ENCODE results near the gene TCEAL4.
"Not testable (repeated sequence)": the region's sequence is repeated elsewhere in the genome, so short reads cannot be mapped to it uniquely, and the experiment has no call there.

The TCEAL4 gene

DNA sequence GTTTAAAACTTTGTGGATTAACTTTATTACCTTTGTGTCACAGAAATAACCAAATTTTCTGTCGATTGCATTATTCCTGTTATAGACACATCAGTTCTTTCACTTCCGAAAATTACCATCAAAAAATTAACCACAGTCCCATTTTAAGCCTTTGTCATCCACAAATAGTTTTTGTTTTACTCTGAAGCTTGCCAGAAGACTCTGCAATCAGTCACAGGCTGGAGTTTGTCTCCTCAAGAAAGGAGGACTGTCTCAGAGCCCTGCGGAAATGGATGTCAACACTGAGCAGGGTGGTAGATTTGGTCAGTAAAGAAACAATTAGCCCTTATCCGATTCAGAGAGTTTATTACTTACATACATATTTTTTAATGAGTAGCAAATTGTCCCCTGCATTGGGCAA is 20.1 kb upstream of the TCEAL4 start:
- no peak overlapping the region for H3K4me3 ChIP-seq (ENCODE audit: low read length)
- TF ChIP-seq ZNF274 (IDR thresholded peaks at IDR 0.05; ENCODE audit: low read depth, low read length), result no peak

DNA sequence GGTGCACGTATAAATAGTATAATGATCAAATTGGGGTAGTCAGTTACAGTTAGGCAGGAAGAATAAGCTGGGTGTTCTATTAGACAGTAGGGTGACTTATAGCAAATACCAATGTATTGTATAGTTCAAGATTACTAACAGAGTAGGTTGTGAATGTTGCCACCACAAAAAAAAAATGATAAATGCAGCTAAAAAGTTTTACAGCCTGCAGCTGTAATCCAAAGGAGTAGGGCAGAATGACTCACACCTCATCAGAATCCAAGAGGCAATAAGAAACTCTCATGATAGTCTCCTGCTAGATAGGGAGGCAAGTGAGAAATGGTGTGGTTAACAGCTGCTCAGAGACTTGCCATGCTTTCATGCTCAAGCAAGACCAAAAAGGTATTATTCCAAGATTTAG is 19.6 kb upstream of the TCEAL4 start:
- no peak overlapping the region for H3K4me3 ChIP-seq (ENCODE audit: low read length)
- TF ChIP-seq ZNF274 (IDR thresholded peaks at IDR 0.05; ENCODE audit: low read depth, low read length), result no peak

DNA sequence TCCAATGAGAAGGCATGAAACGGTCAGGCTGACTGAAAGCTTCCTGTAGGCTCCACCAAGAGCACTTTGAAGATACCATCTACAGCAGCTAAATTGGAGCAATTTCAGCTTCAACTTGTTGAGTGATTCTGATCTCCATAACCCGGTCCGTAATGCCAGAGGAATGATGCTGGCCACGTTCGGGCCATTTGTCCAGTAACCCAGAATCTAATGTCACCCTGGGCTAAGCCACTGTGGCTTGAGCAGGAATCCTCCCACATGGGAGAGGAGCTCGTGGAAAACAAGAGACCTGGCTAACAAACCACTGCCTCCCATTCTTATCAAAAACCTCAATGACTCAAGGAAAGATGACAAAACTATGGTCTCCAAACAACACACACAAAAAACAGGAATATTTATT is 14.2 kb upstream of the TCEAL4 start:
- TF ChIP-seq ZNF274 (IDR thresholded peaks at IDR 0.05; ENCODE audit: low read depth, low read length), result no peak
- no peak overlapping the region for H3K4me3 ChIP-seq (ENCODE audit: low read length)

DNA sequence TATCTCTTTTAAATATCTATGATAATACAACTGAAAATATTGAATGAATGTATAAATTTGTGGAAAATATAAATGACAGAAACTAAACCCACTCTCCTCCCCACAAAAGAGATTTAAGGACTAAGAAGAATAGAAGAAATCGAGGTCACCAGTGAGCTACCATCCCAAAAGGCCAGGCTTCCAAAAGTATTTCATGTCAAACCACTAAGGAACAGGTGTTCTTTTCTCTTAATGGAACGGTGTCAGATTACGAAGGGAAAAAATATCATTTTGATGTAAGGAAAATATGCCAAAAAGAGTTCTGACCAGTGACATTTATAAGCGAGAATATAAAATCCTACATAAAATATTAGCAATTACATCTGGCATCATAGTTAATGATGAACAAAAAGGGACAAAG is 13.6 kb upstream of the TCEAL4 start:
- TF ChIP-seq ZNF274 (IDR thresholded peaks at IDR 0.05; ENCODE audit: low read depth, low read length), result no peak
- no peak overlapping the region for H3K4me3 ChIP-seq (ENCODE audit: low read length)

DNA sequence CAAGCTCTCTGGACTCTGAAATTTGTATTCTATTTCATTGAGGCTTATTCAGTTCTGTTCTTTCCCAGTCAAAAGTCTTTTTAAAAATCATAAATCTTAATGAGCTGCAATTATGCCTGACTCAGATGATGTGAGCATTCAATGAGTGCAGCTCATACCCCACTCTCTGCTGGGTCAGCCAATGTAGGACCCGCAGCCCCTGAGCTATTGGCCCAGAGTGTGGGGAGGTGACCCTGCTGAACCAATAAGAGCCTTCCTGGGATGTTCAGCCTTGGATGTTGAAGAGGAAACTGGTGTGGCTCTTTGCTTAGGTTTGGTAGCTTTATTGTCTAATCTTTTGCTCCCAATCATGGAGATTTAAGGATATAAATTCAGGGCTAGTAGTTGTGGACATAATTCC is 12.1 kb upstream of the TCEAL4 start:
- H3K4me3 ChIP-seq (ENCODE audit: low read length), result no peak overlapping the region
- TF ChIP-seq ZNF274 (IDR thresholded peaks at IDR 0.05; ENCODE audit: low read depth, low read length), result no peak

DNA sequence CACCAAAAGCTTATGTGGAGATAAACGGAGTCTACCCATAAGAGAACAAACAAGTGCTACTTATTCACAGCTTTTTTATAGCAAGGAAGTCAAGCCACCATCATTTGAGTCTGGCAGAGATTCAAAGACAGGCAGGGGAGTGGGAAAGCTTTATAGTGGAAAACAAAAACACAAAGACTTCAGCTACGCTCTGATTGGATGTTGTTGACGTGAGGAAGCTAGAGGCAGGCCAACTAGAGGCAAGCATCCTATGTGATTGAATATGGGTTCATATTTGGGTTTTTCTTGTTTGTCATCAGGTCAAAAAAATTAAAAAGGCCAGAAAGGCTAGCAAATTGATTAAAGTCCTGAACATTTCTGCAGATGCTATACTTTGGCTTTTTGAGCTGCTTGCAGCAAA is 719 bp upstream of the TCEAL4 start:
- TF ChIP-seq ZNF274 (IDR thresholded peaks at IDR 0.05; ENCODE audit: low read depth, low read length), result no peak

DNA sequence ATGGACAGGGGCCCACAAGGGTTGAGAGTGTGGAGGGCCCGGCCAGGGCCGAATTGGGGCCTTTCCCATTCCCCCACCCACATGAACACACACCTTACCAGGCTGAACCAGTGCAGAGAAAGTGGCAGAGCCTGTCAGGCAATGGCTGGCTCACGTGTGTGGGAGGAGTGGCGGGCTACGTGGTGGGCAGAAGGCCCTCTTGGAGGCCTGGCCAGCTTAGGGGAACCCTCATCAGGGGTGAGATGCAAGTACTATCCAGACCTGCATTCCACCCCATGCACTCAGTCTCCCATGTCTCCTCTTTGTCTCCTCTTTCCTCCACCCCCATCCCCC is 965 bp downstream of the TCEAL4 start:
- H3K4me3 ChIP-seq (ENCODE audit: low read length), result peak overlapping the region; percentile 75
- no peak for TF ChIP-seq ZNF274 (IDR thresholded peaks at IDR 0.05; ENCODE audit: low read depth, low read length)

More for the DNA sequence above, 719 bp upstream of the TCEAL4 start:
- no peak overlapping the region; the same call in 1 of the 2 replicates for H3K4me3 ChIP-seq (ENCODE audit: low read length)

DNA sequence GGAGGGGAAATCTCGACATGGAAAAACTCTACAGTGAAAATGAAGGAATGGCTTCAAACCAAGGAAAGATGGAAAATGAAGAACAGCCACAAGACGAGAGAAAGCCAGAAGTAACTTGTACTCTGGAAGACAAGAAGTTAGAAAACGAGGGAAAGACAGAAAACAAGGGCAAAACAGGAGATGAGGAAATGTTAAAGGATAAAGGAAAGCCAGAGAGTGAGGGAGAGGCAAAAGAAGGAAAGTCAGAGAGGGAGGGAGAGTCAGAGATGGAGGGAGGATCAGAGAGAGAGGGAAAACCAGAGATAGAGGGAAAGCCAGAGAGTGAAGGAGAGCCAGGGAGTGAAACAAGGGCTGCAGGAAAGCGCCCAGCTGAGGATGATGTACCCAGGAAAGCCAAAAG is 1.3 kb downstream of the TCEAL4 start:
- no peak overlapping the region for H3K4me3 ChIP-seq (ENCODE audit: low read length)
- no peak for TF ChIP-seq ZNF274 (IDR thresholded peaks at IDR 0.05; ENCODE audit: low read depth, low read length)

DNA sequence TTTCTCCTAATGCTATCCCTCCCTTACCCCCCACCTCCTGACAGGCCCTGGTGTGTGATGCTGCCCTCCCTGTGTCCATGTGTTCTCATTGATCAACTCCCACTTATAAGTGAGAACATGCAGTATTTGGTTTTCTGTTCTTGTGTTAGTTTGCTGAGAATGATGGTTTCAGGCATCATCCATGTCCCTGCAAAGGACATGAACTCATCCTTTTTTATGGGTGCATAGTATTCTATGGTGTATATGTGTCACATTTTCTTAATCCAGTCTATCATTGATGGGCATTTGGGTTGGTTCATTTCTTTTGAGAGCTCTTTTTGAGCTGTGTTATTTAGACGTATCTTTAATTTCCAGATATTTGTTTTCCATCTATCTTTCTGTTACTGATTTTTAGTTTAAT is 7.0 kb downstream of the TCEAL4 start:
- not testable (repeated sequence) for H3K4me3 ChIP-seq (ENCODE audit: low read length)

DNA sequence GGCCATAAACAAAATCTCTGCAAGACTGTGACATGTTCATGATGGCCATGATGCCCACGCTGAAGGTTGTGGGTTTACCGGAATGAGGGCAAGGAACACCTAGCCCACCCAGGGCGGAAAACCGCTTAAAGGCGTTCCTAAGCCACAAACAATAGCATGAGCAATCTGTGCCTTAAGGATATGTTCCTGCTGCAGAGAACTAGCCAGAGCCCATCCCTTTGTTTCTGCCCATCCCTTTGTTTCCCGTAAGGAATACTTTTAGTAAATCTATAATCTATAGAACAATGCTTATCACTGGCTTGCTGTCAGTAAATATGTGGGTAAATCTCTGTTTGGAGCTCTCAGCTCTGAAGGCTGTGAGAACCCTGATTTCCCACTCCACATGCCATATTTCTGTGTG is 9.9 kb downstream of the TCEAL4 start:
- not testable (repeated sequence) for H3K4me3 ChIP-seq (ENCODE audit: low read length)

DNA sequence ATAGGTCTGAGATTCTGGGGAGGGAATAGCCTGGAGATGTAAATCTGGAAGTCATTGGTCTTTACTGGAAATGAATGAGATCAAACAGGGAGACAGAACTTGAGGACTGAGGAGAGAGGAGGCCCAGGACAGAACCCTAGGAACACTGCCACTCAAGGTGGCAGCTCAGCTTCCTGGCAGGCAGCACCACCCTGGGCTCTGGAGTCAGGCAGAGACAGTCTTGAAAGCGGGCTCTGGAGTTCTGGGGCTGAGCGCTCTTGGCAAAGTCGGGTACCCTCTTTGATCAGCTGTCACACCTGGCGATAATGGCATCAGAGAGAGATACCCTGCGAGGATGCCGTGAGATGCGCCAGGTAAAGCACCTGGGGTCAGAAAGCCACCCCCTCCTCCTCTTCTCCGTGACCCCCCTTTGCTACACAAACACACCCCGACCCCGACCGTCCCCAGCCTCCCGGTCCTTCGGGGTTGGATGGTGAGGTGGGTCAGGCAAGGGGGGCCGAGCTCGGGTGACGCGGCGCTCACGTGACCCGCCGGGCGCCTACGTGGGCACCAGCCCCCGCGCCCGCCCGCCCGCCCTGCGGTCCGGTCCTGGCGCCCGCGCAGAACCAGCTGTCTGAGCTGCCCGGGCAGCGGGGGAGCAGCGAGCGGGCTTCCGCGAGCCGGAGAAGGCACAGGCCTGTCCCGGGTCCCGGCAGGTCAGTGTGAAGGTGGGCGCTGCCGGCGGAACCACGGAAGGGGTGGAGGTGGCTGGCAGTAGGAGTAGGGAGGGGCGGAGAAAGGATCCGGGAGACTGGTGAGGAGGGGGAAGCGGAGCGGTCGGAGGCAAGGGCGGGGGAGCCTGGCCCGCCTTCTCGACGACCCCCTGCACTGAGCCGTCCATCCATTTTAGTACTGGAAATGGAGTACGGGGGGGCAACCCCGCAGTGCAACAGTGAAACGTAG is 22.3 kb downstream of the TCEAL4 start, which contains the start of gene TCEAL3:
TCEAL3 (plus strand) TSS at position 600 of the 942 bp plus-strand sequence. CDS start 1,102 bp downstream, outside the sequence.
- peak within 1 kb of the TSS; percentile 74 for H3K4me3 ChIP-seq (ENCODE audit: low read length)
- TF ChIP-seq ZNF274 (IDR thresholded peaks at IDR 0.05; ENCODE audit: low read depth, low read length), result no peak

DNA sequence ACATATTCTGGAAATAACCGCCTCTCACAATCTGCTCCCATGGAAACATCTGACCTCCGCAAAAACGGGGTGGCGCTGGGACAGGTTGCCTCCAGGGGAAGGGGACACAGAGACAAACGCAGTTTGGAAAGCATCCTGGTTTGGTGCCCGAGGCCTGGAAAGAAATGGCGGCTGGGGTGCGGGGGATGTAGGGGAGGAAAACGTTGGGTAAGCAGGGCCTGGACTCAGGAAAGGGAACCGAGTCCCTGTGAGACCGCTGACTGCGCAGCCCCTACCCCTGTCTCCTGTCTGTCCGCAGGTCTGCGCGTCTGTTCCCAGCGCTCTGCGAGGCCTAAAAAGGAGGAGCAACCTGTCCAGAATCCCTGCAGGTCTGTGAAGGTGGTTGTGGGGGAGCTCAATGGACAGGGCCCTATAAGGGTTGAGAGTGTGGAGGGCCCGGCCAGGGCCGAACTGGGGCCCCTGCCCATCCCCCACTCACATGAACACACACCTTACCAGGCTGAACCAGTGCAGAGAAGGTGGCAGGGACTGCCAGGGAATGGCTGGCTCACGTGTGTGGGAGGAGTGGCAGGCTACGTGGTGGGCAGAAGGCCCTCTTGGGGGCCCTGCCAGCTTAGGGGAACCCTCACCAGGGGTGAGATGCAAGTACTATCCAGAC is 23.1 kb downstream of the TCEAL4 start:
- no peak for TF ChIP-seq ZNF274 (IDR thresholded peaks at IDR 0.05; ENCODE audit: low read depth, low read length)

DNA sequence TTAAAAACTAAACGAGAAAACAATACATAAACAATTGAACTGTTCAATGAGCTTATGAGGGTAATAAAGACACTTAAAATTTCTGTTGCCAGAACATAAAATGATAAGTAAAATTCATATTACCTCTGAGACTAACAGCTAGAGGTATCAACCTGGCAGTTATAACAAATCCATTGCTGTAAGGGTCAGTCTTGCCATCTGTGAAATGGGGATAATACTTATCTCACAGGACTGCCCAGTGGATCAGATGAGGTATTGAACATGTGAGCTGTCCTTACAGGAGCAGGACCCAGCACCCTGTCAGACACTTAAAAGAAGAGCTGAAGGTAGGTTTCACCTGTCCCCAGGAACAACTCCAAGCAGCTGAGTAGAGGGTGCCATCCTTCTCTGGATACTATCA is 25.0 kb downstream of the TCEAL4 start:
- H3K4me3 ChIP-seq (ENCODE audit: low read length), result no peak overlapping the region
- no peak for TF ChIP-seq ZNF274 (IDR thresholded peaks at IDR 0.05; ENCODE audit: low read depth, low read length)

More for the DNA sequence above, 23.1 kb downstream of the TCEAL4 start:
- peak overlapping the region; percentile 74 for H3K4me3 ChIP-seq (ENCODE audit: low read length)

DNA sequence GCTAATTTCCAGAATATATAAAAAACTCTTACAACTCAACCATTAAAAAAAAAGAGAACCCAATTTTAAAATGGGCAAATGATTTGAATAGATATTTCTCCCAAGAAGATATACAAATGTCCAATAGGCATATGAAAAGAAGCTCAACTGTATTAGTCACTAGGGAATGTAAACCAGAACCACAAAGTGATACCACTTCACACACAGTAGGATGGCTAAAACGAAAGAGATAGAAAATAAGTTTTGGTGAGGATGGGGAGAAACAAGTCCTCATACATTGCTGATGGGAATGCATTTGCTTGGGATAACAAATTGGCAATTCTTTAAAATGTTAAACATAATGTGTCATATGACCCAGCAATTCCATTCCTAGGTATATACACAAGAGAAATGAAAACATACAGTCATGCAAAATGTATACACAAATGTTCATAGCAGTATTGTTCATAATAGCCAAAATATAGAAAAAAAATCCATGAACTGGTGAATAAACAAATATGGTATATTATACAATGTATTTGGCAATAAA is 28.1 kb downstream of the TCEAL4 start:
- no peak overlapping the region for H3K4me3 ChIP-seq (ENCODE audit: low read length)
- TF ChIP-seq ZNF274 (IDR thresholded peaks at IDR 0.05; ENCODE audit: low read depth, low read length), result no peak

DNA sequence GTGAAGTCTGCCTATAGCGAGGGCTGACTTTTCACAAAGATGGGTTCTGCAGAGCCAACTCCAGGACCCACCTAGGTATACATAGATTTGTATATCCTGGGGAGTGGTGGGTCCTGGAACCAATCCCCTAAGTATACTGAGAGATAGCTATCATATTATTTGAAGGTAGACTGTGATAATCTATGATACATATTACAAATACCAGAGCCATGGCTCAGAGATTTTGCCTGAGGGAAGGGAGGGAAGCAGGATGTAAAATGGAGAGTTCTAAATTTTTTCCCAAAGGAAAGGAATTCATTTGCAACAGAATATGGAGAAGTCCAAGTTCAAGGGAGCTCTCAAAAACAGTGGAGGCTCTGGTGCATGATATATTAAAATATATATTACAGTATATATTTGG is 29.7 kb downstream of the TCEAL4 start:
- no peak overlapping the region for H3K4me3 ChIP-seq (ENCODE audit: low read length)
- TF ChIP-seq ZNF274 (IDR thresholded peaks at IDR 0.05; ENCODE audit: low read depth, low read length), result no peak
